Fibroblast of mammary gland (primary cell): Measurements from ENCODE around the gene RANBP17.
"Not testable (repeated sequence)": the region's sequence is repeated elsewhere in the genome, so short reads cannot be mapped to it uniquely, and the experiment has no call there.

Experiments
- DNase-seq: peaks from one replicate; pipeline ENCODE4 v3.0.0-alpha.2; 2010; ENCODE audit warnings: low read depth
- H3K4me3 ChIP-seq: 2 replicates; pipeline ENCODE4 v1.5.1; 2011; ENCODE audit warnings: low read depth, mild to moderate bottlenecking, low read length, moderate library complexity; ENCODE audit not compliant: control insufficient read depth
- CTCF ChIP-seq: conservative IDR thresholded peaks from 2 replicates; pipeline ENCODE4 v1.5.1; 2011; ENCODE audit warnings: low read depth, low read length, inconsistent platforms; ENCODE audit not compliant: control insufficient read depth, insufficient read depth

RANBP17 gene

DNA sequence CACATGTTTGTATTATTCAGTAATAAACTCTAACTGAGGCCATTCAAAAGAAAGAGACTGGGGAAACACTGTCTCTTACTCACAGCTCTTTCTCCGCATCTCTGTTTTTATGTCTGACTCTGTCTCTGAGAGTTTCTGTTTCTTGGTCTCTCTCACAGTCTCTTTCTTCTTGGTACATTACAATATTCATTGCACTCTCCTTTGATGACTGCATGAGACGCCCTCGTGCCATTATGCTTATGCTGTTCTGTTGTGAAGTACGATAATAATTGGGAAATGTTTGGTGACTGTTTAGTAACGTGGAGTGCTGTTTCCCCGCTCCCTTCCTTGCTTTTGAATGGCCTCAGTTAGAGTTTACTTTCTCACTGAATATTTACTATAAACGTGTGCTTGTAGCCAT lies 421.9 kb downstream of the RANBP17 start:
- H3K4me3 ChIP-seq: no peak overlapping the region
- TF ChIP-seq CTCF: no peak
- no peak for DNase-seq

GRCh38 chr5:171285465-171285864 lies 423.6 kb downstream of the RANBP17 start:
- no peak for DNase-seq
- TF ChIP-seq CTCF: no peak
- no peak overlapping the region for H3K4me3 ChIP-seq

DNA sequence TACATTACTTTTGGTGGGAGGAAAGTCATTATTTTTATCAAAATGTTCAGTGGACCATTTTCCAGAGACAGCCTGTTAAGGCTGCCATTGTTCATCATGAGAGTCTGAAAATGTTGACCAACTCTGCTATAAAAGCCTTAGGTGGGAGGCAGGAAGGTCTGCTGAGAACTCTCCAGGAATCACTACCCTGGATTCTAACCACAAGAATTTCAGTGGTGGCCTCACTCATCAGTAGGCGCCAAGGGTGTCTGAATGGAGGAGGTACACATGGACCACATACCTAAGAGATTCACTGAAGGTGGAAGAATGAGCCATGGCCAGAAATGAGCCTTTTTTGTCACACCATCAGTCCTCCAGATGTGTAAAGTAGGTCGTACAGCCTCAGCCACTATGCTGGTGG lies 426.2 kb downstream of the RANBP17 start:
- H3K4me3 ChIP-seq: no peak overlapping the region
- no peak for TF ChIP-seq CTCF
- DNase-seq: no peak

GRCh38 chr5:171291371-171291770 lies 429.6 kb downstream of the RANBP17 start:
- DNase-seq: no peak
- TF ChIP-seq CTCF: no peak
- no peak overlapping the region for H3K4me3 ChIP-seq

DNA sequence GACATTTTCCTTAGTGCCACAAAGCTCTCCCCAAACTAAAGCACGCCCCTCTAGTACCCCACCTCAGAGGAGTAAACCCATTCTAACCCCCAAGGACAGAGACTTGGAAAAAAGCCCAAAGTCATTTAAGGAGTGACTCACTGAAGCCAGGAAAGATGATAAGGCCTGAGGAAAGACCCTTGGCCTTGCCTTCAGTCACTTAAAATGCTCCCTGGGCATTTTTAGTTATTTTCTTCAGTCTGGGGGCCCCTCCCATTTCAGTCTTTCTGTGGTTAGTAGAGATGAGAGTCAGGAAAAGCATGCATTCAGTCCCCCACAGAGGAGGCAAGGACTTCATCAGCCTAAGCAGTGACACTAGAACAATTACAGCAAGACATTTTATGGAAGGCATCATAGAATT lies 433.5 kb downstream of the RANBP17 start:
- no peak for TF ChIP-seq CTCF
- no peak overlapping the region for H3K4me3 ChIP-seq
- DNase-seq: no peak

GRCh38 chr5:171295801-171296200 lies 434.0 kb downstream of the RANBP17 start:
- no peak for DNase-seq
- no peak for TF ChIP-seq CTCF

GRCh38 chr5:171297941-171298340 lies 436.1 kb downstream of the RANBP17 start:
- H3K4me3 ChIP-seq, DNase-seq: not testable (repeated sequence)

More at GRCh38 chr5:171295801-171296200, 434.0 kb downstream of the RANBP17 start:
- no peak overlapping the region for H3K4me3 ChIP-seq

GRCh38 chr5:171299228-171299627 lies 437.4 kb downstream of the RANBP17 start:
- DNase-seq: no peak
- no peak overlapping the region for H3K4me3 ChIP-seq
- no peak for TF ChIP-seq CTCF
